Body of pancreas (tissue), 4 donors: Measurements from ENCODE around the gene TRAPPC5.

ENCODE experiments used
- POLR2A ChIP-seq, 3 donors: fragments of 450-650 bp; IDR thresholded peaks; one replicate each; pipeline ENCODE4 v1.6.1; 2016; ENCODE audit warnings: antibody characterized with exemption in 3 of 3, mild to moderate bottlenecking in 2 of 3
- TF ChIP-seq, protein P1 (sequence below), 7 experiments: fragments of 450-650 bp in 4 of 7; fragments of 200-600 bp in 3 of 7; sonication (generic) in 3 of 7; IDR thresholded peaks; one replicate each; pipeline ENCODE4 v1.5.1; 2016 to 2019; ENCODE audit warnings: antibody characterized with exemption in 7 of 7

DNA sequence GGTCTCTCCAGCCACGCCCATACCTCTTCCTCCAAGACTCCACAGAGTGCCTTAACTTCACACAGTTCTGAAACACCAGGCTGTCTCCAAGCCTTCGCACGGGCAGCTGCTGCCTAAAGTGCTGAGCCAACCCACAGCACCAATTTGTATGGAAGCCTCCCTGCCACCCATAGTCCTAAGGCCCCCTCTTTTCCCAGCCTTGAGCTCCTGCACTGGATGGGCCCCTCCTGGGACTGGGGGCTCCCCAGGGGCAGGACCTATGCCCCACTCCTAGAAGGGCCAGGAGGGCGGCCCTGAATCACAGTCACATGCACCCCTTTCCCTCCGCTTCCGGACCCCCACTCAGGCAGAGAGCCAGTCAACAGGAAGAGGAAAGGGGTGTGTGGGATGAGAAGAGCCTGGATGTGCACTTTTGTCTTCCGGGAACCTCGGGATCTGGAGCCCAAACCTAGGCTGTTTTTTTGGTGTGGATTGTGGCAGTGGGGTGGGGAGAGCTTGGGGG, 26.4 kb downstream of the TRAPPC5 start:
- TF ChIP-seq, protein P1, sequence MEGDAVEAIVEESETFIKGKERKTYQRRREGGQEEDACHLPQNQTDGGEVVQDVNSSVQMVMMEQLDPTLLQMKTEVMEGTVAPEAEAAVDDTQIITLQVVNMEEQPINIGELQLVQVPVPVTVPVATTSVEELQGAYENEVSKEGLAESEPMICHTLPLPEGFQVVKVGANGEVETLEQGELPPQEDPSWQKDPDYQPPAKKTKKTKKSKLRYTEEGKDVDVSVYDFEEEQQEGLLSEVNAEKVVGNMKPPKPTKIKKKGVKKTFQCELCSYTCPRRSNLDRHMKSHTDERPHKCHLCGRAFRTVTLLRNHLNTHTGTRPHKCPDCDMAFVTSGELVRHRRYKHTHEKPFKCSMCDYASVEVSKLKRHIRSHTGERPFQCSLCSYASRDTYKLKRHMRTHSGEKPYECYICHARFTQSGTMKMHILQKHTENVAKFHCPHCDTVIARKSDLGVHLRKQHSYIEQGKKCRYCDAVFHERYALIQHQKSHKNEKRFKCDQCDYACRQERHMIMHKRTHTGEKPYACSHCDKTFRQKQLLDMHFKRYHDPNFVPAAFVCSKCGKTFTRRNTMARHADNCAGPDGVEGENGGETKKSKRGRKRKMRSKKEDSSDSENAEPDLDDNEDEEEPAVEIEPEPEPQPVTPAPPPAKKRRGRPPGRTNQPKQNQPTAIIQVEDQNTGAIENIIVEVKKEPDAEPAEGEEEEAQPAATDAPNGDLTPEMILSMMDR (IDR thresholded peaks at IDR 0.05): no peak
- no peak for TF ChIP-seq POLR2A (IDR thresholded peaks at IDR 0.05)
